Activated naive CD8-positive, alpha-beta T cell treated with anti-CD3 and anti-CD28 coated beads, Interleukin-2, amount 50 U/mL, for 16 hours (primary cell): ENCODE data around the gene HIKESHI.
"Not testable (repeated sequence)": the region's sequence is repeated elsewhere in the genome, so short reads cannot be mapped to it uniquely, and the experiment has no call there.

Experiments
- DNase-seq: peaks from one replicate; pipeline ENCODE4 v3.0.0-alpha.2; 2020; ENCODE audit warnings: low read depth, low spot score

The HIKESHI gene

GRCh38 chr11:86302092-86302793 lies at the start of gene HIKESHI:
TSS of gene HIKESHI (plus strand) at chr11:86302240. CDS start at chr11:86302449, 209 bp downstream.
- peak; percentile 81 for DNase-seq

GRCh38 chr11:86255896-86256295 lies 46.1 kb upstream of the HIKESHI start:
- DNase-seq: no peak

- no peak for DNase-seq
Observed at GRCh38 chr11:86256608-86257007, 45.4 kb upstream of the HIKESHI start.

- DNase-seq: no peak
Observed at GRCh38 chr11:86257446-86257845, 44.6 kb upstream of the HIKESHI start.

GRCh38 chr11:86259730-86260129 lies 42.3 kb upstream of the HIKESHI start:
- no peak for DNase-seq

GRCh38 chr11:86261328-86261727 lies 40.7 kb upstream of the HIKESHI start:
- DNase-seq: no peak

GRCh38 chr11:86262387-86262786 lies 39.7 kb upstream of the HIKESHI start:
- no peak for DNase-seq

GRCh38 chr11:86264649-86265048 lies 37.4 kb upstream of the HIKESHI start:
- DNase-seq: no peak

GRCh38 chr11:86265194-86265593 lies 36.8 kb upstream of the HIKESHI start:
- no peak for DNase-seq

GRCh38 chr11:86269645-86270044 lies 32.4 kb upstream of the HIKESHI start:
- no peak for DNase-seq

- no peak for DNase-seq
Observed at GRCh38 chr11:86274503-86274902, 27.5 kb upstream of the HIKESHI start.

GRCh38 chr11:86274999-86275398 lies 27.0 kb upstream of the HIKESHI start:
- DNase-seq: no peak

- no peak for DNase-seq
Observed at GRCh38 chr11:86275493-86276370, 26.3 kb upstream of the HIKESHI start.

GRCh38 chr11:86277741-86278140 lies 24.3 kb upstream of the HIKESHI start:
- DNase-seq: no peak

GRCh38 chr11:86278226-86278625 lies 23.8 kb upstream of the HIKESHI start:
- DNase-seq: no peak

GRCh38 chr11:86279747-86280146 lies 22.3 kb upstream of the HIKESHI start:
- DNase-seq: no peak

GRCh38 chr11:86287468-86287796 lies 14.6 kb upstream of the HIKESHI start:
- DNase-seq: no peak

- no peak for DNase-seq
Observed at GRCh38 chr11:86288776-86289507, 13.1 kb upstream of the HIKESHI start.

- DNase-seq: not testable (repeated sequence)
Observed at GRCh38 chr11:86289508-86290280, 12.3 kb upstream of the HIKESHI start.

GRCh38 chr11:86291466-86292262 lies 10.4 kb upstream of the HIKESHI start:
- DNase-seq: peak; percentile 43
